DOHH2 (cell line): ENCODE data around the gene SLC16A3.

ENCODE experiments used
- CTCF ChIP-seq: fragments of 200-600 bp; sonication (generic); IDR thresholded peaks from one replicate; pipeline ENCODE4 v1.5.1; 2014; ENCODE audit warnings: antibody characterized with exemption, mild to moderate bottlenecking, low read depth, low read length; ENCODE audit not compliant: poor library complexity, severe bottlenecking
- EZH2phosphoT487 ChIP-seq: fragments of 200-600 bp; sonication (generic); IDR thresholded peaks from 2 replicates; pipeline ENCODE4 v1.6.1; 2017; ENCODE audit warnings: borderline replicate concordance, mild to moderate bottlenecking, antibody characterized with exemption, low read length, moderate library complexity, mixed read lengths

- TF ChIP-seq CTCF (no peak), EZH2phosphoT487 (no peak)
These were observed 50.0 kb downstream of the SLC16A3 start for GRCh38 chr17:82278786-82279391.
